Hepatocyte (in vitro differentiated cells): Measurements from ENCODE around the gene GULP1. TPM values are rescaled to one million over a fixed set of nuclear protein-coding genes. Genes with fewer than 3 reads are reported as not detected.

Source experiments
- DNase-seq: peaks from one replicate; pipeline ENCODE4 v3.0.0-alpha.2; 2016; ENCODE audit warnings: low spot score
- H2AFZ ChIP-seq: fragments of 200-600 bp; sonication (generic); 2 replicates; pipeline ENCODE4 v1.6.0; 2016; ENCODE audit warnings: antibody characterized with exemption, mild to moderate bottlenecking
- H3K27ac ChIP-seq: fragments of 200-600 bp; sonication (generic); 2 replicates; pipeline ENCODE4 v1.5.1; 2016; ENCODE audit warnings: mild to moderate bottlenecking
- H3K27me3 ChIP-seq: fragments of 200-600 bp; sonication (generic); 2 replicates; pipeline ENCODE4 v1.6.1; 2016
- H3K36me3 ChIP-seq: fragments of 200-600 bp; sonication (generic); replicated peaks from 2 replicates; pipeline ENCODE4 v1.5.1; 2016; ENCODE audit warnings: low read depth; ENCODE audit not compliant: insufficient read depth
- H3K4me1 ChIP-seq: fragments of 200-600 bp; sonication (generic); 2 replicates; pipeline ENCODE4 v1.5.1; 2016; ENCODE audit warnings: mild to moderate bottlenecking, moderate library complexity; ENCODE audit not compliant: insufficient read depth
- H3K4me2 ChIP-seq: fragments of 200-600 bp; sonication (generic); 2 replicates; pipeline ENCODE4 v1.6.0; 2016
- H3K4me3 ChIP-seq: fragments of 200-600 bp; sonication (generic); 2 replicates; pipeline ENCODE4 v1.5.1; 2016; ENCODE audit warnings: mild to moderate bottlenecking
- H3K79me2 ChIP-seq: fragments of 200-600 bp; sonication (generic); 2 replicates; pipeline ENCODE4 v1.6.0; 2017; ENCODE audit warnings: mild to moderate bottlenecking
- H3K9me2 ChIP-seq: fragments of 200-600 bp; sonication (generic); replicated peaks from 2 replicates; pipeline ENCODE4 v1.6.0; 2017; ENCODE audit warnings: mild to moderate bottlenecking; ENCODE audit not compliant: insufficient read depth
- H3K9me3 ChIP-seq: fragments of 200-600 bp; sonication (generic); 2 replicates; pipeline ENCODE4 v1.5.1; 2016; ENCODE audit warnings: low read depth, mild to moderate bottlenecking
- H4K20me1 ChIP-seq: fragments of 200-600 bp; sonication (generic); 2 replicates; pipeline ENCODE4 v1.6.0; 2016; ENCODE audit warnings: mild to moderate bottlenecking; ENCODE audit not compliant: insufficient read depth, poor library complexity, severe bottlenecking
- CTCF ChIP-seq: fragments of 200-600 bp; sonication (generic); IDR thresholded peaks from 2 replicates; pipeline ENCODE4 v1.5.1; 2016; ENCODE audit warnings: antibody characterized with exemption, mild to moderate bottlenecking; ENCODE audit not compliant: poor library complexity
- EZH2 ChIP-seq: fragments of 200-600 bp; sonication (generic); IDR thresholded peaks from 2 replicates; pipeline ENCODE4 v1.6.1; 2016; ENCODE audit warnings: antibody characterized with exemption, mild to moderate bottlenecking, borderline replicate concordance
- EZH2phosphoT487 ChIP-seq: fragments of 200-600 bp; sonication (generic); IDR thresholded peaks from one replicate; pipeline ENCODE4 v1.6.1; 2018; ENCODE audit warnings: antibody characterized with exemption, mild to moderate bottlenecking, low read depth, moderate library complexity; ENCODE audit not compliant: unreplicated experiment, severe bottlenecking
- WGBS: methylation state at CpG from one replicate; pipeline ENCODE4 v1.1.6; 2016; ENCODE audit warnings: low lambda C conversion rate; ENCODE audit errors: missing lambda C conversion rate; 5-methylcytosine and 5-hydroxymethylcytosine counted together
- polyA plus RNA-seq: library from polyadenylated mRNA; unstranded; fragments of >200 nt; fragmentation: Nextera tagmentation; extraction: Ambion mirVana; gene quantifications from 2 replicates; pipeline ENCODE4 v1.2.1, GENCODE V29; 2016
- total RNA-seq: library from RNA; depleted of rRNA; stranded (reverse); fragments of >200 nt; gene quantifications from 2 replicates; pipeline ENCODE4 v1.2.3, GENCODE V29; 2014

GULP1 gene
- total and polyA plus RNA-seq, 2 experiments from 2014 or later: 55.6 to 135 TPM

- Histone ChIP-seq H3K4me3 (no peak overlapping the region), H3K4me2 (no peak overlapping the region), H3K27me3 (no peaks in the 10 kb centered on the region), H4K20me1 (no peaks in the 10 kb centered on the region), H3K27ac (no peak overlapping the region), H2AFZ (no peak overlapping the region), H3K9me2 (no peaks in the 10 kb centered on the region), H3K9me3 (no peaks in the 10 kb centered on the region), H3K4me1 (no peaks in the 10 kb centered on the region), H3K36me3 (no peaks in the 10 kb centered on the region), H3K79me2 (peaks cover 10% of the 10 kb centered on the region)
- TF ChIP-seq EZH2 (no peak), EZH2phosphoT487 (no peak), CTCF (no peak)
- no peak for DNase-seq
- WGBS: 100% methylated on average over 1 of the region's 1 CpG
These were observed 142.3 kb downstream of the GULP1 start for GRCh38 chr2:188434018-188434417.

DNA sequence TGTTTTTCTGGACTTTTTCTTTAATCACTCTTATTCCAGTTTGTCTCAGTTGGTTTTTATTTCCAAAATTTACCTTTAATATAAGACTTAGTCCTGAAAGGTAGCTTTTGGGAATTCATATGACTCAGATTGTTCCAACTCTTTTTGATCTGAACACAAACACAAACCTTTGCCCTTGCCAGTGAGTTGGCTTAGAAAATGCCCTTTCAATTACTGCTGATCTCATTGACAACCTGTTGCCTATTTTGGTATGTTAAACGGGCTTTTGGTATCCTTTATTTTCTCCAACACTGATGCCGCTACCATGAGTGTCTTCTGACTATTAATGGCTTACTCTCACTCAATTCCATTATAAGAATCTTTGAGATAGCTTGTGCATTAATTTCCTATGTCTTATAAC lies 143.4 kb downstream of the GULP1 start:
- Histone ChIP-seq H3K9me2 (no peaks in the 10 kb centered on the region), H3K36me3 (no peaks in the 10 kb centered on the region), H4K20me1 (no peaks in the 10 kb centered on the region), H3K27me3 (no peaks in the 10 kb centered on the region), H3K4me3 (no peak overlapping the region), H3K9me3 (no peaks in the 10 kb centered on the region), H3K27ac (no peak overlapping the region), H3K79me2 (peaks cover 8% of the 10 kb centered on the region), H3K4me2 (no peak overlapping the region), H3K4me1 (no peaks in the 10 kb centered on the region), H2AFZ (no peak overlapping the region)
- no peak for TF ChIP-seq CTCF
- TF ChIP-seq EZH2: no peak
- no peak for TF ChIP-seq EZH2phosphoT487
- no peak for DNase-seq
- 81% methylated on average over 2 of the region's 2 CpGs for WGBS

GRCh38 chr2:188437537-188437936 lies 145.9 kb downstream of the GULP1 start:
- Histone ChIP-seq H3K27ac (no peak overlapping the region), H3K79me2 (peaks cover 8% of the 10 kb centered on the region), H3K4me2 (no peak overlapping the region), H3K9me3 (no peaks in the 10 kb centered on the region), H3K27me3 (no peaks in the 10 kb centered on the region), H3K36me3 (no peaks in the 10 kb centered on the region), H2AFZ (no peak overlapping the region), H3K4me3 (no peak overlapping the region), H3K9me2 (no peaks in the 10 kb centered on the region), H3K4me1 (no peaks in the 10 kb centered on the region), H4K20me1 (no peaks in the 10 kb centered on the region)
- WGBS: 95% methylated on average over 3 of the region's 3 CpGs
- TF ChIP-seq CTCF (no peak), EZH2phosphoT487 (no peak), EZH2 (no peak)
- no peak for DNase-seq

DNA sequence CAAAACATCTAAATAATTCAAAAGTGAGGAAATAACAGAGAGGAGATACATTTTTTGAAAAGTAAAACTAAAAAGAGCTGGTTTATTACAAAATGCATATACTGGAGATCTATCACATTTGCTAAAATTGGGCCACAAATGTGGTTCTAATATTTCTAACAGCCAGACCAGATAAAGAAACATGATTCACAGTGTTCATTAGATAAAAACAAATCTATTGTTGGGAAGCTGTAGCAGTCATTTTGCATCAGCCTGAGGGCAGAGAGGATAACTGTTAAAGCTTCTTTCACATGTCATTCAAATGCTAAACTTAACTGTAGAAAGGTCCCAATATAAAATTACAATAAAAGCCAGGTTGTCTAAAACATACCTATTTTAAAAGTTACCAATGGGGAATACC lies 148.3 kb downstream of the GULP1 start:
- H3K27me3 ChIP-seq: no peaks in the 10 kb centered on the region
- no peaks in the 10 kb centered on the region for H3K36me3 ChIP-seq
- no peak for DNase-seq
- H2AFZ ChIP-seq: no peak overlapping the region
- no peak overlapping the region for H3K4me3 ChIP-seq
- H3K9me3 ChIP-seq: no peaks in the 10 kb centered on the region
- no peaks in the 10 kb centered on the region for H3K9me2 ChIP-seq
- H3K4me1 ChIP-seq: no peaks in the 10 kb centered on the region
- no peaks in the 10 kb centered on the region for H4K20me1 ChIP-seq
- TF ChIP-seq EZH2phosphoT487 (no peak), EZH2 (no peak), CTCF (no peak)
- H3K4me2 ChIP-seq: no peak overlapping the region
- no peak overlapping the region for H3K27ac ChIP-seq
- H3K79me2 ChIP-seq: peaks cover 11% of the 10 kb centered on the region
